MG63 (cell line): ENCODE results near the gene PLXNA1. TPM values are rescaled to one million over a fixed set of nuclear protein-coding genes. Genes with fewer than 3 reads are reported as not detected.

Experiments used
- DNase-seq: peaks from one replicate; pipeline ENCODE4 v3.0.0-alpha.2; 2020
- H3K27me3 ChIP-seq: fragments of 250-450 bp; sonication (Bioruptor Pico); 2 replicates; pipeline ENCODE4 v1.5.1; 2020; ENCODE audit warnings: mild to moderate bottlenecking, moderate library complexity
- H3K36me3 ChIP-seq: fragments of 250-450 bp; sonication (Bioruptor Pico); 2 replicates; pipeline ENCODE4 v1.5.1; 2020; ENCODE audit warnings: mild to moderate bottlenecking, moderate library complexity
- H3K4me3 ChIP-seq: fragments of 250-450 bp; sonication (Bioruptor Pico); 2 replicates; pipeline ENCODE4 v1.5.1; 2020; ENCODE audit warnings: mild to moderate bottlenecking, moderate library complexity
- H3K9me3 ChIP-seq: fragments of 250-450 bp; sonication (Bioruptor Pico); 2 replicates; pipeline ENCODE4 v1.5.1; 2020; ENCODE audit warnings: mild to moderate bottlenecking, moderate library complexity
- total RNA-seq: library from RNA; depleted of rRNA; stranded (reverse); fragments of >200 nt; shearing (Covaris generic); gene quantifications from 2 replicates; pipeline ENCODE4 v1.2.3, GENCODE V29; 2014; ENCODE audit warnings: low replicate concordance

PLXNA1 gene
- total RNA-seq, 1 experiment from 2014 or later: 54.2 TPM

DNA sequence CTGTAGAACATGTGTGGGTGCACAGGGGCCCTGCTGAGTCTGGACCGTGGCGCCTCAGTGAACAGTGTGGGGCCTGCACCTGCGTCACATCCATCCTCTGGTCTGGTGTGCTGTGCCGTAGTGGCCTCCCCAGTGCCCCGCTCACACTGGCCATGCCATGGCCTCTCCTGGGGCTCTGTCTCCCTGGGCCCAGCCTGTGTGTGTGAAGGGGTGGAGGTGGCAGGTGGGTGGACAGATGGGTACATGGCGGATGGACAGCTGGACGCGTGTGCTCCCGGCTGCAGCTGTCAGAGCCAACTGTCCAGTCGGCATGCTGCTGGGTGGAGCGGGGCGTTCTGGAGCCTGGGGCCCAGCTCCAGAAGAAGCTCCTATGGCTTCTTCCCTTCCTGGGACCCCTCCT lies 17.8 kb downstream of the PLXNA1 start:
- no peak for DNase-seq
- Histone ChIP-seq H3K36me3 (peaks cover 23% of the 10 kb centered on the region), H3K27me3 (no peaks in the 10 kb centered on the region), H3K4me3 (no peak overlapping the region), H3K9me3 (no peaks in the 10 kb centered on the region)

DNA sequence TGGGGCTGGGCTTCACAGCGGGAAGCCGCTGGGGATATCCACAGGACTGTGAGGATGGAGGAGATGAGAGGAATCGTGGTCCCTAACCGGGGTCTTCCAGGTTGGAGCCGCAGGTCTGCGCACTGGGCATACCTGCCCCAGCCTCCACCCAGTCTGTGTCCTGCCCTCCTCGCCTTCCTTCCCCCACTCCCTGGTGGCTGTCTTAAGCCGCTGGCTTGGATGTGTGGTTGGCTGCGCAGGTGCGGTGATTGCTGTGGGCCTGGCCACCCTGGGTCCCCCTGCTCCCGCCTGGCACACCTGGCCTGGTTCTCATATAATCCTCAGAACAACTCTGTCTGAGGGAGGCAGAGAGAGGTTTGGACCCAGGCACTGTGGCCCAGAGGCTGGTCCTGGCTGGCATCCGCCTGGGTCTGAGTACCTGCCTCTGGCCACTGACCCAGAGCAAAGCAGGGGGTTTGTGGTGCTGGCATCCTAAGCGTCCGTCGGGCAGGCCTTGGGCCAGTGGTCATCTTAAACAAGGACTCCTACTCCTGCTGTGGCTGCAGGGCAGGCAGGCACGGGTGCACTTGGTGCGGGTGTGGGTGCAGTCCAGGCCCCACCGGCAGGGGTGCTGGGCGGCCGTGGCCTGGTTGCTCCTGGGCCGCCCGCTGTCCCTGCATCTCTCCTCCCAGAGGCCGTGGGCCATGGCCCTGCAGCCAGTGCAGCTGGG lies 18.7 kb downstream of the PLXNA1 start:
- H3K27me3 ChIP-seq: no peaks in the 10 kb centered on the region
- no peak overlapping the region; the same call in 1 of the 2 replicates for H3K4me3 ChIP-seq
- no peaks in the 10 kb centered on the region for H3K9me3 ChIP-seq
- H3K36me3 ChIP-seq: peaks cover 26% of the 10 kb centered on the region
- no peak for DNase-seq

DNA sequence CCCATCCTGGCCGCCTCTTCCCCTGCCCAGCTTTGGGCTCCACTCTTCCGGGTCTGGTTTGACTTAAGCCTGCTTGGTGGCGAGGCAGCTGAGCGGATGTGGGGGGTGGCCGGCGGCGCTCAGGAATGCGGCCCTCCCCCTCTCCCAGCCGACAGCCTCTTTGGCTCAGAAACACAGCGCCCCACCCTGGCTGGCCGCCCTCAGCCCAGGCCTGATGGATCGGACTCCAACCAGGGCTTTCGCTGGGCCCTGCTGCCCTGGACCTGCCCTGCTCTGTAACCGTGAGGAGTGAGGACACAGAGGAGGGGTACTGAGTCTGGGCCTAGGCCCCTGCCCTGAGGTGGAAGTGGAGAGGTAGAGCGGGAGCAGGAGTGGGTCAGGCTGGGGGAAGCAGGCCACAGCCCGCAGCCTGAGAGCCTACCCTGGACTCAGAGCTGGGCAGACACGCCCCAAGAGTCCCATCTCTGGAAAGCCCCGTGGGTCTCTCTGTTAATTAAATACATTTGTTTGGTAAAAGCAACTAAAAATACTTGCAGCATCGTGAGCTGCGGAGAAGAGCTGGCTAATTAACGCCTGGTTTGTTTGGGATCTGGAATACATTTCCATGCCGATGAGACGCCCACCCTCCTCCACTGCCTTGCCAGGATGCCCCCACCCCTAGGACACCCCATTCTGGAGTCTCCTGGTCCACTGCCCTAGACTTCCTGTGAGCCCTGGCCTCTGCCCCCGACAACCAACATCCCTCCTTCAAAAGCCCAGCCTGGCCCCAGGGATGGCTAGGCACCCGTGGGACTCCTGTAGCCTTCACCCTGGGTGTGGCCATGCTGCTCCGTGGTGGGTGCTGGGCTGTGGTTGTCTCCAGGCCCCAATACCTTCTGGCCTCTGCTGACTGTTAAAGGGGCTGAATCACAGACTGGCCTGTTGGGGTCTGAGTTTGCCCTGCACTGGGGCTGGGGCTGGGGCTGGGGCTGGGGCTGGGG lies 19.6 kb downstream of the PLXNA1 start:
- H3K4me3 ChIP-seq: no peak overlapping the region; the same call in 1 of the 2 replicates
- no peaks in the 10 kb centered on the region for H3K27me3 ChIP-seq
- peaks cover 25% of the 10 kb centered on the region for H3K36me3 ChIP-seq
- DNase-seq: peak; percentile 94
- H3K9me3 ChIP-seq: no peaks in the 10 kb centered on the region

DNA sequence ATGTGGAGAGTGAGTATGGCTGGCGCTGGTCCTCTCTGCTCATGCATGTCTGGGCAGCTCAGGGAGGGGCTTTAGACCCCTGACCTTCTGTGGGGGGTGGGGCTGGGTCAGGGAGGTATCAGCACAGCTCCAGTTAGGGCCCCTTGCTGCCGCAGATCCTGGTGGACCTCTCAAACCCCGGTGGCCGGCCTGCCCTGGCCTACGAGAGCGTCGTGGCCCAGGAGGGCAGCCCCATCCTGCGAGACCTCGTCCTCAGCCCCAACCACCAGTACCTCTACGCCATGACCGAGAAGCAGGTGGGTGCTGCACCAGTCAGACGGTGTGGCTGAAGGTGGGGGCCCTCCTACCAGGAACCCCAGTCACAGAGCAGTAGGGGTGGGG lies 20.2 kb downstream of the PLXNA1 start:
- H3K4me3 ChIP-seq: no peak overlapping the region
- peaks cover 29% of the 10 kb centered on the region for H3K36me3 ChIP-seq
- no peaks in the 10 kb centered on the region for H3K27me3 ChIP-seq
- DNase-seq: no peak
- no peaks in the 10 kb centered on the region for H3K9me3 ChIP-seq

DNA sequence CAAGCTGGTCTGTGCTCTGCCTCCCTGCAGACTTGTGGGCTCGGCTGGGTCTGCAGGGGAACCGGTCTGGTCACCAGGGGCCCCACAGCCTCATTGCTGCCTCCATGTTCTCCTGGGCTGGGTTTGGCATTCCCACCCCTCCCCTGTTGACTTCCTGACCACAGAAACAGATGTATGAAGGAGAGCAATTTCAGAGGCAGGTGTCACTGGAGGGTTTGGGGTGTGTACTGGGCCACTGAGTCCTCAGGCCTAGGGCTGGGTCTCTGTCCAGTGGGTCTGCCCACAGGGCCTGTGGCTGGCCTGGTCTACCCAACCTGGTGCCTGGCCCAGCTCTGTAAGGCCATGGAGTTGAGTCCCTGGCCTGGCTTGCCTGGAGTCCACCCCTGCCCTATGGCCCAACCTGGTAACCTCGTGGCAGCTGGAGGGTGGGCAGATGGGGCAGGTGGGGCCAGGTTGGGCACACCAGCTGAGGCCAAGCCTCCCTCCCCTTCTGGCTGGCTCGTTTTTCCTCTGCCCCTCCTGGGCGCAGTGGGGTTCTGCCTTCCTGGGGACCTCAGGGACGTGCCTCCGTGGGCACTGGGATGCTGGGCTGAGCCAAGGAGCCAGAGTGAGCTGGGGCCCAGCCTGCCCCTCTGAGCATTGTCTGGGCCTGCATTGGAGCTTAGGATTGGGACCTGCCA lies 20.8 kb downstream of the PLXNA1 start:
- H3K36me3 ChIP-seq: peaks cover 30% of the 10 kb centered on the region
- no peaks in the 10 kb centered on the region for H3K27me3 ChIP-seq
- no peak overlapping the region for H3K4me3 ChIP-seq
- no peak for DNase-seq
- H3K9me3 ChIP-seq: no peaks in the 10 kb centered on the region

DNA sequence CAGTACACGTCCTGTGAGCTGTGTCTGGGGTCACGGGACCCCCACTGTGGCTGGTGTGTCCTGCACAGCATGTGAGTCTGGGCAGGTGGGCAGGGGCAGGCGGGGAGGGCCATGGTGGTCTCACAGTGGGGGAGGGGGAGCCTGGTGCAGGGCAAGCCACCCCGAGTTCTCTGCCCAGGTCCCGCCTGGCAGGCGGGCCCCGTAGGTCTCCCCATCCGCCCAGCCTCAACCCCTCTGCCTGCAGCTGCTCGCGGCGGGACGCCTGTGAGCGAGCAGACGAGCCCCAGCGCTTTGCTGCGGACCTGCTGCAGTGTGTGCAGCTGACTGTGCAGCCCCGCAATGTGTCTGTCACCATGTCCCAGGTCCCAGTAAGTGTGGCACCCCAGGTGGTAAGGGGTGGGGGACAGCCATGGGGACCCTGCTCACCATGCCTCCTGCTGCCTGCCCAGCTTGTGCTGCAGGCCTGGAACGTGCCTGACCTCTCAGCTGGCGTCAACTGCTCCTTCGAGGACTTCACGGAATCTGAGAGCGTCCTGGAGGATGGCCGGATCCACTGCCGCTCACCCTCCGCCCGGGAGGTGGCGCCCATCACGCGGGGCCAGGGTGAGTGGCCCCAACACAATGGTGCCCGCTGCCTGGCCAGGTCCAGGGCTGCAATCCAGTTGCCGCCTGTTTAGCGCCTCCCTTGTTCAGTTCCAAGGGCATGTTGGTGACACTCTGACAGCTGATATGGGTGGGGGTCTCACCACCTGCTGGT lies 21.9 kb downstream of the PLXNA1 start:
- no peaks in the 10 kb centered on the region for H3K9me3 ChIP-seq
- H3K27me3 ChIP-seq: no peaks in the 10 kb centered on the region
- no peak for DNase-seq
- H3K4me3 ChIP-seq: no peak overlapping the region
- peaks cover 32% of the 10 kb centered on the region for H3K36me3 ChIP-seq

DNA sequence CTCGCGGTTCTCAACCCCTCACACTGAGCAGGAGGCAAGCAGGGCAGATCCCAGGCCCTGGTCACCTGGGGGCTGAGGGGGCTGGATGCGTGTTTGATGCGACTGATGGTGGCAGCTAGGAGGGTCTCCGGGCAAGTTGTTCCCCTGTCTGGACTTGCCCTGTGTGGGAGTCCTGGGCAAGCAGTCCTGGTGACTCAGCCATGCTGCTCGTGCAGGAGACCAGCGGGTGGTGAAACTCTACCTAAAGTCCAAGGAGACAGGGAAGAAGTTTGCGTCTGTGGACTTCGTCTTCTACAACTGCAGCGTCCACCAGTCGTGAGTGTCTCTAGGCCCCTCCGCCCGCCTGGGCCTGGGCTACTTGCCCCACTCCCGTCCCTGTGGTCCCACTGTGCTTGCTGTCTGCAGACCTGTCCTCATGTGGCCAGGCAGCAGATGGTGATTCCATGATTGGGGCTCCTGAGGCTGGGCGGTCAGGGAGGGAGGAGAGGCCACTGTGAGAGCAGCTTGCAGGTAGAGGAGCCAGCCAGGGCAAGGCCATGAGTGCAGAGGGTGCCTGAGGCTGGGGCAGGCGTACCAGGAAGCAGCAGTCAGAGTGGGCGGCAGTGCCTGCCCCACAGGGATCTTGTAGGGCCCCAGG lies 23.1 kb downstream of the PLXNA1 start:
- H3K27me3 ChIP-seq: no peaks in the 10 kb centered on the region
- H3K4me3 ChIP-seq: no peak overlapping the region
- no peak for DNase-seq
- H3K36me3 ChIP-seq: peaks cover 38% of the 10 kb centered on the region
- H3K9me3 ChIP-seq: no peaks in the 10 kb centered on the region

DNA sequence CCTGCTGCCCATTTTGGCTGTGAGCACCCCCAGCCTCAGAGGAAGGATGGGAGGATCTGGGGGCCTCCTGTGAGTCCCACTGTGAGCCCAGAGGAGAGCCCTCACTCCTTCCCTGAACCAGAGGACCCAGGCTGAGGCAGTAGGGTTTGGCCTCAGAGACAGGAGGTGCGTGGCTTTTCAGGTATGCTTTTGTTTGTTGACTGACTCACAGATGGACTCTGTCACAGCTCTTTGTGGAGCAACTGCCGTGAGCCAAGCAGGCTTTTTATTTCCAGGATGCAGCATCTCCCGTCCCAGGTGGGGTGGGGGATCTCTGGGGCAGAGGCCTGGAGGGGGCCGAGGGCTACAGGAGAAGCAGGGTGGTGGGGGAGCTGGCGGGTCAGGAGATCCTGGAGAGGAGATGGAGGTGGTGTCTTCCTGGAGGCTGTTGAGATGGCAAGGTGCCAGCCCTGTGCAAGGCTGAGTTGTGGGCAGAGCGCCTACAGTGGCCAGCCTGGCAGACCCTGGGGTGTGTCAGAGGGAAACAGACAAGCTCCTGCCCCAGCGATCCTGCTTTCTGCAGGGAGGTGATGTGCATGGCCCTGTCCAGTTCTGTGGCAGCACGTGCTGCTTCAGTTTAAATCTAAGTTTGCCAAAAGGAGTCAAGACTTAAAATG lies 24.0 kb downstream of the PLXNA1 start:
- Histone ChIP-seq H3K36me3 (peaks cover 47% of the 10 kb centered on the region), H3K9me3 (no peaks in the 10 kb centered on the region), H3K27me3 (no peaks in the 10 kb centered on the region), H3K4me3 (no peak overlapping the region)
- DNase-seq: peak; percentile 56

DNA sequence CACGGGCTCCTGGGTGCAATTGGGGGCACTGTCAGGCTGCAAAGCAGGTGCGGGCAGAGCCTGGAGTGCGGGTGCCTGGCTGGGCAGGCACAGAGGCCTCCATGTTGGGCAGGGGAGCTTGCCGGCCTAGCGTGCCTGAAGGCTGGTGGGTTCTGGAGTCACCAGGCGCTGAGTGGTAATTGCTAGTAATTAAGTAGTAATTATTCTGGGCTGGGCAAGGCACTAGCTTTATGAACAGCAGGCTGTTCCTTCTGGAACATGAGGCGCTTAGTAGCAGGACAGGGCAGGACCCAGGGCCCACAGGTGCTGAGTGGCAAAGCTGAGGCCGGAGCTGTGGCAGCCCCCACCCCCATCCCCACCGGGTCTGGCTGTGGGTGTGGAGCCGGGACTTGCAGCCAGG lies 25.3 kb downstream of the PLXNA1 start:
- Histone ChIP-seq H3K4me3 (no peak overlapping the region), H3K27me3 (no peaks in the 10 kb centered on the region), H3K9me3 (no peaks in the 10 kb centered on the region), H3K36me3 (peaks cover 50% of the 10 kb centered on the region)
- no peak for DNase-seq

DNA sequence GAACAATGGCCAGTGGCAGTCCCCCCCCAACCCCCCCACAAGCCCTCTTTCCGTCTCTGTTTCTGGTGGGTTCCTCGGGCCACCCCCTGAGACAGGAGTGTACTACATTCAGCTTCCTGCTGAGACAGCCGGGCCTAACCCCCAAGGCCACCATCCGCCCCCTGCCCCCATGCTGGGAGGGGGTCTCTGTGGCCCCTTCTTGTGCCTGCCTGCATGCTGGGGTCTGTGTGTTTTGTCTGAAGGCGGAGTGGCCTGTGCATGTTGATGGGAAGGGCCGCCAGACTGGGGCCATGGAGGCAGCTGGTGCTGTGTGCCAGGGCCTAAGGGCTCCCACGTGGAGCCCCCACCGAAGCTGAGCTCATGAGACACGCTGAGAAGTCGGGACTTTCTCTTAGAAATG lies 26.6 kb downstream of the PLXNA1 start:
- Histone ChIP-seq H3K36me3 (peaks cover 55% of the 10 kb centered on the region), H3K4me3 (no peak overlapping the region), H3K27me3 (no peaks in the 10 kb centered on the region), H3K9me3 (no peaks in the 10 kb centered on the region)
- no peak for DNase-seq

DNA sequence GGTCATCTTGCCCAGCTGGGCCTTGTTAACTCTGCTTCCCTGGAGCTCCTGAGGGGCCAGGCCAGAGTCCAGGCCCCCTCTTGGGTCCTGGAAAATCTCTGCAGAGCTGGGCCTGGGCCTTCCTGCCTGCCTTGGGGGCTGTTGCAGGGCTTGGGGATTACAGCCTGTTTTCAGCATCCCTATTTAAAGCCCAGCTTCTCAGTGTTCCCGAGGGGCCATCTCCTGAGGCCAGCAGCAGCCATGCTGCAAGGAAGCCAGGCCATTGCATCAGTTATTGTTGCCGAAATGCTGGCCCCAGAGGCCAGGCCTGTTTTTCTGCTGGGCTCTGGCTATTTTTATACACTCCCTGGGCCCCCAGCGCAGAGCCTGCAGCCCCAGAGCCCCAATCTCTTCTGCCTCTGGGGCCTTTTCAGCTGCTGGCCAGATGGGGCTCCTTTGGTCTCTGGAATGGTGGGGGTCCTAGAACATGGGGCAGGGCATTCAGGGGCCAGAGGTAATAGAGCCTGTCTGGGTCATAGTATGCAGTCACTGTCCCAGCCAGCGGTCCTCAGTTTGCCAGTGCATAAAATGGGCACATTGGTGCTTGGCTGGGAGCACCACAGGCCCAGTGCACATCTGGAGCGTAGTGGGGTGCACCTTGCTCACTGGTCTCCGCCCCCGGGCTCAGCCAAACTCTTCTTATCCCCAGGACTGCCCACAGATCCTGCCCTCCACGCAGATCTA lies 28.5 kb downstream of the PLXNA1 start:
- H3K4me3 ChIP-seq: no peak overlapping the region
- no peaks in the 10 kb centered on the region for H3K9me3 ChIP-seq
- peaks cover 62% of the 10 kb centered on the region for H3K36me3 ChIP-seq
- no peak for DNase-seq
- H3K27me3 ChIP-seq: no peaks in the 10 kb centered on the region

DNA sequence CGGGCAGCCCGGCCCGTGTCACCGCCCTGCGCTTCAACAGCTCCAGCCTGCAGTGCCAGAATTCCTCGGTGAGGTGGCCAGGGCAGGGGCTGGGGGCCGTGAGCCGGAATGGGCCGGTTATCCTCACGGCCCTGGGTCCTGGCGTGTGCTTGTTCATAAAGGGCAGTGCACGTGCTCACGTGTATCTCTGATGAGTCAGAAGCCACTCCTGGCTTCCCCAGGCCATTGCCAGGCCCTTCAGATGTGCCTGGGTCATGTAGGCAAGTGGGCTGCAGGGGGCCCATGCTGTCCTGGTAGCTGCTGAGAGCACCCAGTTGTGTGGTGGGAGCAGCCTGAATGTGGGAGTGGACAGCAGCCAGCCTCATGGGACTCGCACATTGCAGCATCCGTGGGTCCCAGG lies 29.2 kb downstream of the PLXNA1 start:
- Histone ChIP-seq H3K36me3 (peaks cover 59% of the 10 kb centered on the region), H3K4me3 (no peak overlapping the region), H3K27me3 (no peaks in the 10 kb centered on the region), H3K9me3 (no peaks in the 10 kb centered on the region)
- no peak for DNase-seq

DNA sequence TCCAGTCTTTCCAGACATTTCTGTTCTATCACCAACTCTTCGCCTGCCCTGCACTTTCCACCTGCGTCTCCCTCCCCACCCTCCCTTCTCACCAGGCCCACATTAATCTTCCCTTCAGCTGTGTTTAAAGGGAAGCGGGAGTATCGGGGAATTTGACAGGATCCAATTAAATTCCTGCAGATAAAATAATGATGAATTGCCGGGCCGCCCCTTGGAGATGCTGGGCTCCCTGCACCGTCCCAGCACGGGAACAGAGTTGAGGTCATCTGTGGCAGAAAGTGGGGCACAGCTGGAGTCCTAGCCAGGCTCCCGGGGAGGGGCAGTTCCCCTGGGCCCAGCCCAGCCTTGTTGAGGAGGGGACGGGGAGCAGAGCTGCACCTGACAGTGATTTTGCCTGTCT lies 30.3 kb downstream of the PLXNA1 start:
- no peaks in the 10 kb centered on the region for H3K27me3 ChIP-seq
- no peak overlapping the region for H3K4me3 ChIP-seq
- no peaks in the 10 kb centered on the region for H3K9me3 ChIP-seq
- DNase-seq: no peak
- peaks cover 61% of the 10 kb centered on the region for H3K36me3 ChIP-seq

DNA sequence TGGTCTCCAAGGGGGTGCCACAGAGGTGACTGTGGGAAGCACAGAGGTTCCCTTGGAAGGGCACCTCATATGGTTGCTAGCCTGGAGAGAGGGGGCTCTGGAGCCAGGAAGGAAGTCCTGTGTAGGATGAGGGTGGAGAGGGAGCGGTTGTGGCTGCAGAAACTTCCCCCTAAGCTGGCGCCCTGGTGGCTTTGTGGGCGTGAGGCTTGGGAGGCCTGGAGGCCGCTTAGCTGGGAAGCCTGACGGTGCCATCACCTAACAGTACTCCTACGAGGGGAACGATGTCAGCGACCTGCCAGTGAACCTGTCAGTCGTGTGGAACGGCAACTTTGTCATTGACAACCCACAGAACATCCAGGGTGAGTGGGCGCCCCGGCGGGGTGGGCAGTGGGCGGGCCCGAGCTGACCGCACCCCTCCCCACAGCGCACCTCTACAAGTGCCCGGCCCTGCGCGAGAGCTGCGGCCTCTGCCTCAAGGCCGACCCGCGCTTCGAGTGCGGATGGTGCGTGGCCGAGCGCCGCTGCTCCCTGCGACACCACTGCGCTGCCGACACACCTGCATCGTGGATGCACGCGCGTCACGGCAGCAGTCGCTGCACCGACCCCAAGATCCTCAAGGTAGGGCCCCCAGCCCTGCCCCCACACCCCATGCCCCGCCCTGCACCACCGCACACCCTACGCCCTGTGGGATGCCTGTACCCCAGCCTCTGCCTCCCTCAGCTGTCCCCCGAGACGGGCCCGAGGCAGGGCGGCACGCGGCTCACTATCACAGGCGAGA lies 31.0 kb downstream of the PLXNA1 start:
- DNase-seq: no peak
- Histone ChIP-seq H3K27me3 (no peaks in the 10 kb centered on the region), H3K9me3 (no peaks in the 10 kb centered on the region), H3K36me3 (peaks cover 67% of the 10 kb centered on the region), H3K4me3 (no peak overlapping the region)
